ENCODE measurements around the gene MAGI2.

- no peak for TF ChIP-seq EZH2phosphoT487 (IDR thresholded peaks at IDR 0.05; ENCODE audit: insufficient read depth, low read depth)
- no peak for TF ChIP-seq EZH2 (IDR thresholded peaks at IDR 0.05; ENCODE audit: insufficient read depth, poor library complexity, severe bottlenecking)
Measured at GRCh38 chr7:78141522-78142281, 1311.8 kb downstream of the MAGI2 start.
